ENCODE results near the gene UBE2J2. TPM values are rescaled to one million over a fixed set of nuclear protein-coding genes. Genes with fewer than 3 reads are reported as not detected.

The UBE2J2 gene
- total RNA-seq, 2 experiments from 2014 or later = 41.4 to 41.5 TPM

- H3K36me3 ChIP-seq (ENCODE audit: insufficient read depth, low read length) = no peaks in the 10 kb centered on the region
- H3K4me1 ChIP-seq (ENCODE audit: insufficient read depth, low read length) = peaks cover 14% of the 10 kb centered on the region
- ChIA-PET CTCF (no interaction called here), POLR2A (no interaction called here)
- Mint-ChIP-seq H3K36me3 (ENCODE audit: low read depth) (no peaks in the 10 kb centered on the region), H3K27ac (no peak overlapping the region), H3K4me3 (no peak overlapping the region), H3K9me3 (no peaks in the 10 kb centered on the region), H3K4me1 (ENCODE audit: low read depth) (no peaks in the 10 kb centered on the region), H3K27me3 (no peaks in the 10 kb centered on the region)
- peaks cover 0 to 3% of the 10 kb centered on the region in 2 experiments for H3K9me3 ChIP-seq (ENCODE audit: control insufficient read depth in 1 of 2, insufficient read depth in 1 of 2, low read length in 2 of 2)
- intact Hi-C loops (cut with DNase I, micrococcal nuclease) = no loop called here
- peak in 1 of 14 experiments; percentile 40 for DNase-seq
- H3K4me3 ChIP-seq (ENCODE audit: low read length) = no peak overlapping the region
- H3K27me3 ChIP-seq (ENCODE audit: control insufficient read depth in 1 of 2, insufficient read depth in 2 of 2, low read length in 2 of 2) = no peaks in the 10 kb centered on the region
- no peak for ATAC-seq (ENCODE audit: poor library complexity)
- no peak for TF ChIP-seq CTCF (IDR thresholded peaks at IDR 0.05)
- H3K27ac ChIP-seq (ENCODE audit: low read depth in 1 of 2, low read length in 2 of 2) = no peak overlapping the region
Measured at GRCh38 chr1:1287288-1288110, 13.8 kb upstream of the UBE2J2 start.

- Mint-ChIP-seq H3K27me3 (no peaks in the 10 kb centered on the region), H3K4me1 (ENCODE audit: low read depth) (no peaks in the 10 kb centered on the region), H3K9me3 (no peaks in the 10 kb centered on the region), H3K4me3 (no peak overlapping the region), H3K36me3 (ENCODE audit: low read depth) (no peaks in the 10 kb centered on the region), H3K27ac (no peak overlapping the region)
- Histone ChIP-seq H3K4me3 (ENCODE audit: low read length) (no peak overlapping the region), H3K4me1 (ENCODE audit: insufficient read depth, low read length) (peaks cover 7% of the 10 kb centered on the region), H3K27me3 (ENCODE audit: control insufficient read depth in 1 of 2, insufficient read depth in 2 of 2, low read length in 2 of 2) (no peaks in the 10 kb centered on the region), H3K27ac (ENCODE audit: low read depth in 1 of 2, low read length in 2 of 2) (no peak overlapping the region), H3K36me3 (ENCODE audit: insufficient read depth, low read length) (no peaks in the 10 kb centered on the region), H3K9me3 (ENCODE audit: control insufficient read depth in 1 of 2, insufficient read depth in 1 of 2, low read length in 2 of 2) (peaks cover 0 to 3% of the 10 kb centered on the region in 2 experiments)
- no peak for TF ChIP-seq CTCF (IDR thresholded peaks at IDR 0.05)
- intact Hi-C loops (cut with DNase I, micrococcal nuclease) = no loop called here
- ATAC-seq (ENCODE audit: poor library complexity) (no peak), DNase-seq (peak in 1 of 14 experiments; percentile 26)
- CTCF ChIA-PET = no interaction called here
- POLR2A ChIA-PET = no interaction called here
Measured at GRCh38 chr1:1286313-1287261, 12.9 kb upstream of the UBE2J2 start.

- ATAC-seq (ENCODE audit: poor library complexity) (no peak), DNase-seq (peak in 1 of 14 experiments; percentile 27)
- no peaks in the 10 kb centered on the region for H3K9me3 Mint-ChIP-seq
- Histone ChIP-seq H3K4me3 (ENCODE audit: low read length) (no peak overlapping the region), H3K27ac (ENCODE audit: low read depth in 1 of 2, low read length in 2 of 2) (no peak overlapping the region), H3K9me3 (ENCODE audit: control insufficient read depth in 1 of 2, insufficient read depth in 1 of 2, low read length in 2 of 2) (peaks cover 0 to 3% of the 10 kb centered on the region in 2 experiments), H3K4me1 (ENCODE audit: insufficient read depth, low read length) (peaks cover 4% of the 10 kb centered on the region), H3K27me3 (ENCODE audit: control insufficient read depth in 1 of 2, insufficient read depth in 2 of 2, low read length in 2 of 2) (no peaks in the 10 kb centered on the region), H3K36me3 (ENCODE audit: insufficient read depth, low read length) (no peaks in the 10 kb centered on the region)
- H3K4me1 Mint-ChIP-seq (ENCODE audit: low read depth) = no peaks in the 10 kb centered on the region
- no peak overlapping the region for H3K27ac Mint-ChIP-seq
- CTCF ChIA-PET = no interaction called here
- POLR2A ChIA-PET = no interaction called here
- intact Hi-C loops (cut with DNase I, micrococcal nuclease) = no loop called here
- H3K4me3 Mint-ChIP-seq = no peak overlapping the region
- no peak for TF ChIP-seq CTCF (IDR thresholded peaks at IDR 0.05)
- no peaks in the 10 kb centered on the region for H3K27me3 Mint-ChIP-seq
- no peaks in the 10 kb centered on the region for H3K36me3 Mint-ChIP-seq (ENCODE audit: low read depth)
Measured at GRCh38 chr1:1285611-1286311, 12.1 kb upstream of the UBE2J2 start.
